Measurements from ENCODE around the gene ARHGAP28. TPM values are rescaled to one million over a fixed set of nuclear protein-coding genes. Genes with fewer than 3 reads are reported as not detected.

Gene ARHGAP28
- total RNA-seq, 1 experiment from 2014 or later = 0.41 TPM

GRCh38 chr18:6773777-6774176 lies 44.3 kb downstream of the ARHGAP28 start:
- intact Hi-C loops (cut with micrococcal nuclease; ENCODE audit: unreplicated experiment) = no loop called here
- no peaks in the 10 kb centered on the region for H3K9me3 ChIP-seq (ENCODE audit: control insufficient read depth, insufficient read depth, low read depth, low read length)
- no peak overlapping the region for H3K27ac ChIP-seq (ENCODE audit: low read length)
- H3K27me3 ChIP-seq (ENCODE audit: control insufficient read depth, insufficient read depth, low read length) = no peaks in the 10 kb centered on the region
- BruUV-seq (replicated peaks) = no TSS peak
- H3K4me1 ChIP-seq (ENCODE audit: control insufficient read depth, insufficient read depth, low read length) = no peaks in the 10 kb centered on the region
- no peak for TF ChIP-seq POLR2AphosphoS5 (IDR thresholded peaks at IDR 0.05; ENCODE audit: low read depth, low read length)
- TF ChIP-seq, protein P1, sequence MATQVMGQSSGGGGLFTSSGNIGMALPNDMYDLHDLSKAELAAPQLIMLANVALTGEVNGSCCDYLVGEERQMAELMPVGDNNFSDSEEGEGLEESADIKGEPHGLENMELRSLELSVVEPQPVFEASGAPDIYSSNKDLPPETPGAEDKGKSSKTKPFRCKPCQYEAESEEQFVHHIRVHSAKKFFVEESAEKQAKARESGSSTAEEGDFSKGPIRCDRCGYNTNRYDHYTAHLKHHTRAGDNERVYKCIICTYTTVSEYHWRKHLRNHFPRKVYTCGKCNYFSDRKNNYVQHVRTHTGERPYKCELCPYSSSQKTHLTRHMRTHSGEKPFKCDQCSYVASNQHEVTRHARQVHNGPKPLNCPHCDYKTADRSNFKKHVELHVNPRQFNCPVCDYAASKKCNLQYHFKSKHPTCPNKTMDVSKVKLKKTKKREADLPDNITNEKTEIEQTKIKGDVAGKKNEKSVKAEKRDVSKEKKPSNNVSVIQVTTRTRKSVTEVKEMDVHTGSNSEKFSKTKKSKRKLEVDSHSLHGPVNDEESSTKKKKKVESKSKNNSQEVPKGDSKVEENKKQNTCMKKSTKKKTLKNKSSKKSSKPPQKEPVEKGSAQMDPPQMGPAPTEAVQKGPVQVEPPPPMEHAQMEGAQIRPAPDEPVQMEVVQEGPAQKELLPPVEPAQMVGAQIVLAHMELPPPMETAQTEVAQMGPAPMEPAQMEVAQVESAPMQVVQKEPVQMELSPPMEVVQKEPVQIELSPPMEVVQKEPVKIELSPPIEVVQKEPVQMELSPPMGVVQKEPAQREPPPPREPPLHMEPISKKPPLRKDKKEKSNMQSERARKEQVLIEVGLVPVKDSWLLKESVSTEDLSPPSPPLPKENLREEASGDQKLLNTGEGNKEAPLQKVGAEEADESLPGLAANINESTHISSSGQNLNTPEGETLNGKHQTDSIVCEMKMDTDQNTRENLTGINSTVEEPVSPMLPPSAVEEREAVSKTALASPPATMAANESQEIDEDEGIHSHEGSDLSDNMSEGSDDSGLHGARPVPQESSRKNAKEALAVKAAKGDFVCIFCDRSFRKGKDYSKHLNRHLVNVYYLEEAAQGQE (IDR thresholded peaks at IDR 0.05; ENCODE audit: insufficient read depth in 1 of 2, low read depth in 2 of 2, low read length in 1 of 2) = no peak
- H3K36me3 ChIP-seq (ENCODE audit: control insufficient read depth, insufficient read depth, low read length) = no peaks in the 10 kb centered on the region
- DNase-seq (ENCODE audit: low read depth, low spot score) (no peak), ATAC-seq (no peak)
- CTCF ChIA-PET = no interaction called here
- POLR2A ChIA-PET = no interaction called here
- no peak overlapping the region for H3K4me3 ChIP-seq (ENCODE audit: low read depth in 2 of 2, low read length in 2 of 2)
- in situ Hi-C loops (cut with HindIII; ENCODE audit: low pct_unique_long_range_greater_than_20kb, low sequenced_read_pairs) = no loop called here

DNA sequence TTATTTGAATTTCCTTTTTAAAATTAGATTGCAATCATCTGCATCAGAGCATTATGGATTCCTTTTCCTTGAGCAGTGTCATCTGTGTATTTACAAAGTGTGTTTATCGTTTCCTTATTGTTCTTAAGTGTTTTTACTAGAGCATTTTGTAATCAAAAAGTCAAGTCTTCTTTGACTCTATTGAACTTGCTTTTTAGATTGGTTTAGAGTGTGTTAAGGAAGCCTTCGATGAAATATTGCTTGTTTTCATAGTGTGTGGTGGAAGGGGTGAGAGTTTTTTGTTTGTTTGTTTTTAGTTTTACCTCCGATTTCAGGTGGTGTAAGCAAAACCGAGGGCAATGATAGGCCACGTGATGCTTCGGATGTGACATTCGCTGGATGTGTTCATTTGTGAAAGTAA lies 45.7 kb downstream of the ARHGAP28 start:
- no peaks in the 10 kb centered on the region for H3K36me3 ChIP-seq (ENCODE audit: control insufficient read depth, insufficient read depth, low read length)
- in situ Hi-C loops (cut with HindIII; ENCODE audit: low pct_unique_long_range_greater_than_20kb, low sequenced_read_pairs) (no loop called here), intact Hi-C loops (cut with micrococcal nuclease; ENCODE audit: unreplicated experiment) (no loop called here)
- ChIA-PET POLR2A (no interaction called here), CTCF (no interaction called here)
- DNase-seq (ENCODE audit: low read depth, low spot score) = no peak
- no peak overlapping the region for H3K27ac ChIP-seq (ENCODE audit: low read length)
- no peaks in the 10 kb centered on the region for H3K9me3 ChIP-seq (ENCODE audit: control insufficient read depth, insufficient read depth, low read depth, low read length)
- H3K4me1 ChIP-seq (ENCODE audit: control insufficient read depth, insufficient read depth, low read length) = no peaks in the 10 kb centered on the region
- no peak overlapping the region for H3K4me3 ChIP-seq (ENCODE audit: low read depth in 2 of 2, low read length in 2 of 2)
- BruUV-seq (replicated peaks) = no TSS peak
- no peak for TF ChIP-seq TCF7L2 (IDR thresholded peaks at IDR 0.05; ENCODE audit: low read depth, low read length)
- TF ChIP-seq SIN3A (IDR thresholded peaks at IDR 0.05; ENCODE audit: borderline replicate concordance, insufficient read depth, low read depth, low read length) = no peak
- TF ChIP-seq, protein P1 (IDR thresholded peaks at IDR 0.05; ENCODE audit: insufficient read depth in 1 of 2, low read depth in 2 of 2, low read length in 1 of 2) = no peak
- TF ChIP-seq, protein P2, sequence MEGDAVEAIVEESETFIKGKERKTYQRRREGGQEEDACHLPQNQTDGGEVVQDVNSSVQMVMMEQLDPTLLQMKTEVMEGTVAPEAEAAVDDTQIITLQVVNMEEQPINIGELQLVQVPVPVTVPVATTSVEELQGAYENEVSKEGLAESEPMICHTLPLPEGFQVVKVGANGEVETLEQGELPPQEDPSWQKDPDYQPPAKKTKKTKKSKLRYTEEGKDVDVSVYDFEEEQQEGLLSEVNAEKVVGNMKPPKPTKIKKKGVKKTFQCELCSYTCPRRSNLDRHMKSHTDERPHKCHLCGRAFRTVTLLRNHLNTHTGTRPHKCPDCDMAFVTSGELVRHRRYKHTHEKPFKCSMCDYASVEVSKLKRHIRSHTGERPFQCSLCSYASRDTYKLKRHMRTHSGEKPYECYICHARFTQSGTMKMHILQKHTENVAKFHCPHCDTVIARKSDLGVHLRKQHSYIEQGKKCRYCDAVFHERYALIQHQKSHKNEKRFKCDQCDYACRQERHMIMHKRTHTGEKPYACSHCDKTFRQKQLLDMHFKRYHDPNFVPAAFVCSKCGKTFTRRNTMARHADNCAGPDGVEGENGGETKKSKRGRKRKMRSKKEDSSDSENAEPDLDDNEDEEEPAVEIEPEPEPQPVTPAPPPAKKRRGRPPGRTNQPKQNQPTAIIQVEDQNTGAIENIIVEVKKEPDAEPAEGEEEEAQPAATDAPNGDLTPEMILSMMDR (IDR thresholded peaks at IDR 0.05) = no peak
- TF ChIP-seq POLR2AphosphoS5 (IDR thresholded peaks at IDR 0.05; ENCODE audit: low read depth, low read length) = no peak
- H3K27me3 ChIP-seq (ENCODE audit: control insufficient read depth, insufficient read depth, low read length) = no peaks in the 10 kb centered on the region
- no peak for ATAC-seq
